ENCODE results near the gene CXCR3.
"Not testable (repeated sequence)": the region's sequence is repeated elsewhere in the genome, so short reads cannot be mapped to it uniquely, and the experiment has no call there.

Gene CXCR3

DNA sequence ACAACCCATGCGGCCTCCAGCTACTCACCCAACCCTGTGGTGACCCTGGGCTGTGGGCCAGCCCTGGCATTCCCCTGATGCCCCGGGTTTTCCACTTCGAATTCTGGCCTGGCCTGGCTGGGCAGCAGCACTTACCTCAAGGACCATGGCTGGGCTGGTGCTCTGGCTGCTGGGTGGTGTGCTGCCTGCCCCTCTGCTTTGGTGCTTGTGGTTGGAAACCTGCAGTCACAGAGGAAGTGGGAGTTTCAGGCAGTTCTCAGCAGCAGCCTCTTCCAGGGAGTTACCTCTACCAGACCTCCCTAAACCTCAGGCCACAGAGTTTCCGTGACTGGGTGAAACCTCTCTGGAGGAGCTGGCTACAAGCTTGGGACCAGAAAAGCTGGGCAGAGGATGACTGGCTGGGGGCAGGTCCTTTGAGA lies at the start of gene CXCR3:
Gene CXCR3 (minus strand): TSS at position 209 of the 419 bp plus-strand sequence. CDS start 62 bp downstream, at position 147.
- DNase-seq (ENCODE audit: low read depth in 2 of 2): peak; percentile 45 to 67

GRCh38 chrX:71667328-71668247 lies 49.3 kb upstream of the CXCR3 start, which contains the start of gene LOC101059915:
LOC101059915 (plus strand) TSS chrX:71667546.
- no peak for DNase-seq (ENCODE audit: low read depth in 2 of 2)

- DNase-seq (ENCODE audit: low read depth in 2 of 2): no peak
Measured at GRCh38 chrX:71666240-71667223, 48.2 kb upstream of the CXCR3 start.

GRCh38 chrX:71665747-71666146 lies 47.4 kb upstream of the CXCR3 start:
- no peak for DNase-seq (ENCODE audit: low read depth in 2 of 2)

DNA sequence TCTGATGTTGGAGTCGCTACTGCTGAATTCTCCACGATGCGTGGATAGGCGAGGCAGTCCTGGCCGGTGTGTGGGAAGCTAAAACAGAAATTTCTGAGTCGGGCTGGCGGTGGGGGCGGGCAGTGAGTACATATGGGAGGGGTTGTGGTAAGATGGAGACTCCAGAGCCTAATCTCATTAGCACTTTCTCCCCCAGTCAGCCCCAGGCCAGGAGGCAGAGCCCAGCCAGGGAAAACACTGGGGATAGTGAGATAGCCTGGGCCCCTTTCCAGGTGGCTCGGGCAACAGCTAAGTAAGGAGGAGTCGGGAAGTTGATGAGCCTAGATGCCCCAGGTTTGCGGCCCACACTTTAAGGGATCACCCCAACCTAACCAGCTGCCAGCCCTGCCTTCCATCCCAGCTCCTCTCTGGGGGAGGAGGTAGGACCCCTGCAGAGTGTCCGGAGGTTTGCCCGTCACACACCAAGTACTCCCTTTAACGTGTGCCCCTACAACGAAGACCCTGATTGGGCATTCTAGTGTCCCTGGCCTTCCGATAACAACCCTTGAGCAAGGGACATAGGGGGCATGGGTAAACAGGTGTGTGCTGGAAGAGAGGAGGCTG lies 46.7 kb upstream of the CXCR3 start:
- DNase-seq (ENCODE audit: low read depth in 2 of 2): no peak

DNA sequence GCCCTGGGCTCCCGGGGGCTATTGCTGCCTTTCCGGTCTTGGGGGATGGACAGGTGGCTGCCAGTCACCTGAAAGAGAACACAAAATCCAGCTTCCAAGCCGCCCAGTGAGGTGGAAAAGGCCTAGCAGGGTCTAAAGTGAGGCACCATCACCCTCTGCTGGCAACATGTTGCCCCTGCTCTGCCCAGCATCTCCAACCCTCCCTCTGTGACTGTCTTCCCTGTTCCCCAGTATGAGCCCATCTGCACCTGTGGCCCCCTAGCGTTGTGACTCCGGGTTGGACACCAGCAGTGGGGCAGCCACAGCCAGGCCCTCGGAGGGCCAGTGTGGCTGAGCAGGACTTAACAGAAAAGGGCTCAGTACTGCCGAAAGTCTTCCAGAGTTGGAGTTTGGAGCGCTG lies 45.9 kb upstream of the CXCR3 start:
- DNase-seq (ENCODE audit: low read depth in 2 of 2): not testable (repeated sequence)

GRCh38 chrX:71663238-71663637 lies 44.9 kb upstream of the CXCR3 start:
- DNase-seq (ENCODE audit: low read depth in 2 of 2): peak; percentile 43 to 52

GRCh38 chrX:71662654-71663053 lies 44.3 kb upstream of the CXCR3 start:
- not testable (repeated sequence) for DNase-seq (ENCODE audit: low read depth in 2 of 2)

DNA sequence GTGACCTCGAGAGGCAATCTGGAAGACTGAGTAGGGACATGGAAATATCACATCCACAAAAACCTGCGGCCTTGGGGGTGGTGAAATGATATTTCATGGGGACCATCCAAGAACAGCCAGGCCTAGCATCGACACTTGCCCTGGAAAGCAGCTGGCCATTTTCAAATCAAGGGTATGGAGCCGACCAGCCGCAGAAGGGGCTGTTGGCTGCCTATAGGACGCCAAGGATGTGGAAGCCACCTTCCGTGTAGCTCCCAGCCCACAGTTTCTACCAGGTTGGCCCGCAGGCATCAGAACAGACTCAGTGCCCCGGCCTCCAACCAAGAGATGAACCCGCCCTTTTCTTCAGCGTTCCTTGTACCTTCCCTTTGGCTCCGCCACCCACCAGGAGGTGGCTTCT lies 43.6 kb upstream of the CXCR3 start:
- no peak for DNase-seq (ENCODE audit: low read depth in 2 of 2)

GRCh38 chrX:71660562-71661416 lies 42.5 kb upstream of the CXCR3 start:
- DNase-seq (ENCODE audit: low read depth in 2 of 2): no peak

GRCh38 chrX:71659959-71660358 lies 41.6 kb upstream of the CXCR3 start:
- DNase-seq (ENCODE audit: low read depth in 2 of 2): no peak

DNA sequence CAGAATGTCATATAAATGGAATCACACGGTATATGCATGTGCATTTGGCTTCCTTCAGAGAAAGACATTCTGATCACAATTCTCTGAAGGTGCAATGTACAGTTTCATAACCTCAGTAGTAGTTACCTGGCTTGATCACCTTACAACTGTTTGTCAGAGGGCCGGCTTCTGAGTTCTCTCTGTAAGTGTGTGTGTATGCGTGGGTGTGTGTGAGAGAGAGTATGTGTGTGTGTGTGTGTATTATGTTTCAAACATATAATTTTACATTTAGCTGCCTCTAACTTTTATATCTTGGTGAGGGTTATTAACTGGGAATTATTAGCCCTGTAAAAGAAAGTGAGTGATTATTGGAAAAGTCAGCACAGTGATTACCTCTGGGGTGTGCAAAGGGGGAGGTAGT lies 41.0 kb upstream of the CXCR3 start:
- no peak for DNase-seq (ENCODE audit: low read depth in 2 of 2)

- no peak for DNase-seq (ENCODE audit: low read depth in 2 of 2)
Measured at GRCh38 chrX:71657267-71657666, 39.0 kb upstream of the CXCR3 start.

DNA sequence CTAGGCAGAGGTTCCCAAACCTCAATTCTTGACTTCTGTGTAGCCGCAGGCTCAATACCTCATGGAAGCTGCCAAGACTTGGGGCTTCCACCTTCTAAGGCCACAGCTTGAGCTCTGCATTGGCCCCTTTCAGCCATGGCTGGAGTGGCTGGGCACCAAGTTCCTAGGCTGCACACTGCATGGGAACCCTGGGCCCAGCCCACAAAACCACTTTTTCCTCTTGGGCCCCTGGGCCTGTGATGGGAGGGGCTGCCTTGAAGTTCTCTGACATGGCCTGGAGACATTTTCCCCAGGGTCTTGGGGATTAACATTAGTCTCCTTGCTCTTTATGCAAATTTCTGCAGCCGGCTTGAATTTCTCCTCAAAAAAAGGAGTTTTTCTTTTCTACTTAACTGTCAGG lies 35.0 kb upstream of the CXCR3 start:
- no peak for DNase-seq (ENCODE audit: low read depth in 2 of 2)

DNA sequence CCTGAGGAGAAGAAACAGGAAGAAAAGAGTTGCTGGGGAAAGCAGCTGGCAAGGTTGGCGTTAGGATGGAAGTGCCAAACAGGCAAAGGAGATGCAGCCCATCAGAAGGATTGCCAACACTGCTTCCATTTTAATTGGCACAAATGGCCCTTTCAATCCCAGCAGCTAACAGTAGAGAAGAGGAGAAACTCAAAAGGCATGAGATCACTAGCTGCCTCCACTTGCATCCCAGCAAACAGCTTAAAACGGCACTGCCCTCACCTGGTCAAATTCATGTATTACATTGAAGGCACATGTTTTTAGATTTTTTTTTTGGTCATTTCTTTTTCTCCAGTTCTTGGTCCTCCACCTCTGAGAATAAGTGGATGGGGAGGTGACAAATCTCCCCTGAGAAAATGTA lies 34.1 kb upstream of the CXCR3 start:
- DNase-seq (ENCODE audit: low read depth in 2 of 2): no peak

- DNase-seq (ENCODE audit: low read depth in 2 of 2): no peak
Measured at GRCh38 chrX:71650333-71650969, 32.1 kb upstream of the CXCR3 start.

DNA sequence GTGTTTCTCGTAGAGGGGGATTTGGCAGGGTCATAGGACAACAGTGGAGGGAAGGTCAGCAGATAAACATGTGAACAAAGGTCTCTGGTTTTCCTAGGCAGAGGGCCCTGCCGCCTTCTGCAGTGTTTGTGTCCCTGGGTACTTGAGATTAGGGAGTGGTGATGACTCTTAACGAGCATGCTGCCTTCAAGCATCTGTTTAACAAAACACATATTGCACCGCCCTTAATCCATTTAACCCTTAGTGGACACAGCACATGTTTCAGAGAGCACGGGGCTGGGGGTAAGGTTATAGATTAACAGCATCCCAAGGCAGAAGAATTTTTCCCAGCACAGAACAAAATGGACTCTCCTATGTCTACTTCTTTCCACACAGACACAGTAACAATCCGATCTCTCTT lies 26.1 kb upstream of the CXCR3 start:
- not testable (repeated sequence) for DNase-seq (ENCODE audit: low read depth in 2 of 2)

GRCh38 chrX:71640002-71640401 lies 21.7 kb upstream of the CXCR3 start:
- DNase-seq (ENCODE audit: low read depth in 2 of 2): no peak

DNA sequence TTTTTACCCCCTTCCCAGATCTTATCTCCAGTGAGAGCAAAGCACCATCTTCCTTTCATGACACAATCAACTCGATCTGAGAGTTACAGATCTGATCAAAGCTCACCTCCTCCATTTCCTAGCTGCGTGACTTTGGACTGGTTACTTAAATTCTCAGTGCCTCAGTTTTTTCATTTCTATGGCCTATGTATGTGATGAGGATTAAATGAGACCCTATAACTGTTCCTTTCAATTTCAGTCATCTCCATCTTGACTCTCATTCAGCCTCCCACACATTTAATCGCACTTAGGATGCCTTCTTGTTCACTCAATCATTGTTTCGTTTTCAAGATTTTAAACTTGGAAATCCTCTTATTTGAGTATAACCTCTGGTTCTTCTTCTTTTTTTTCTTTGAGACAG lies 20.1 kb upstream of the CXCR3 start:
- no peak for DNase-seq (ENCODE audit: low read depth in 2 of 2)

DNA sequence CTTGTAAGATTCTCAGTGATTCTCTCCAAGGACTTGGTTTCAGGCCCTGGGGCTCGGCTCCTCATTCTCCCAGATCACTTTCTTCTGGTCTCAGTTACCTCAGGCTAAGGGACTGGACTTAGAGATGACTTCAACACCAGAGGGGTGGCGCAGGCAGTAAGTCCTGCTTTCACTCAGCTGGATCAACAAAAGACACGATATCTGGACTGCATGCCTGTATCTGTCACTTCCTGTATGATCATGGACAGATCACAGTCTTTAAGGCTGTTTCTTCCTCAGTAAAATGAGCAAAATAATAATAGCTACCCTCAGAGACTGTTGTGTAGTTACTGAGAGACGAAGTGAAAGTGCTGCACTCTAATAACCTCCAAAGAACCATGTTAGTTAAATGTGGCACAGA lies 19.5 kb upstream of the CXCR3 start:
- no peak for DNase-seq (ENCODE audit: low read depth in 2 of 2)

All from stimulated activated CD4-positive, alpha-beta T cell treated with anti-CD3 and anti-CD28 coated beads, Interleukin-4, amount 100 ng/mL, for 48 hours (primary cell).